MM.1S (cell line): ENCODE results near the gene DUSP10.

Source experiments
- CTCF ChIP-seq: fragments of 300-600 bp; sonication (generic); IDR thresholded peaks from 2 replicates; pipeline ENCODE4 v1.5.1; 2016; ENCODE audit warnings: antibody characterized with exemption, low read length, mixed read lengths
- EZH2 ChIP-seq: fragments of 300-600 bp; sonication (generic); optimal IDR thresholded peaks from 2 replicates; pipeline ENCODE3; 2017; ENCODE audit warnings: low read depth, mild to moderate bottlenecking, antibody characterized with exemption, low read length, mixed read lengths

DNA sequence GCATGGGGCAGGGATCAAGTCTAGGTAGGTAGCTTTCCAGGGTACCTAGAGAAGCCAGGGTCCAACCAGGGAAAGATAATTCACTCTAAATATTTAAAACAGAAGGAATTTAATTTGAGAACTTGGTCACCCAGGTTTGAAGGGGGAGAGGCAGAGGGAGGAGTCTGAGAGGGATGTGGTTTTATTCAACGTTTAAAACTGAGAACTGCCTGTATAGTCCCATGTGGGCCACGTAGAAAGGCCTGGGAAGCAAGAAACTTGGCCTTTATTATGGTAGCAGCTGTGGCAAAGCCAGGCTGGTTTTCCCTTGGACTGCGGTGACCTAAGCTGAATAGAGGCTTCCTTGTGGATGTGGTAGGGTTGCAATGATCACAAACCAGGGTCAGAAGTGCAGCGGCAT lies 42.0 kb upstream of the DUSP10 start:
- TF ChIP-seq CTCF (no peak), EZH2 (no peak)
